ENCODE results near the gene NAA16.

DNA sequence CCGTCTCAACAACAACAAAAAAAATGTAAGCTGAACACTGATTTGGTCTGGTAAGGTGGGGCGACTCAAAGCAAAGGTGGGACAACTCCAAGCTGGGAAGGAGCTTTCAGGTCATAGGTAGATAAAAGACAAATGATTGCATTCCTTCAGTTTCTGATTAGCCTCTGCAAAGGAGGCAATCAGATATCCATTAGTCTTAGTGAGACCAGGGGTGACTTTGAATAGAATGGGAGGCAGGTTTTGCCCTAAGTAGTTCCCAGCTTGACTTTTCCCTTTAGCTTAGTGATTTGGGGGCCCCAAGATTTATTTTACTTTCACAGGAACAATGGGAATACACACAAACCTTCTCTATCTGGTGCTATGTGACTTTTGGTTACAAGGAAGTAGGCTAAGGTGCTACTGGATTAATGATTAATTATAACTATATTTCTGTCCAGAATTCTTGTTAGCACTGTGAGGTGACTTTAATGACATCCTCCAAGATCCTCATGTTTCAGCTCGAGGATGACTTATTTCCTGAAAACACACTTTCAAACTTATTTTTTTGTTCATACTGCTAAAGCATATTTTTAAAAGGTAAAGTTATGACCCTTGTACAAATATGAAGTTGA, 37.1 kb upstream of the NAA16 start:
- TF ChIP-seq, protein P1, sequence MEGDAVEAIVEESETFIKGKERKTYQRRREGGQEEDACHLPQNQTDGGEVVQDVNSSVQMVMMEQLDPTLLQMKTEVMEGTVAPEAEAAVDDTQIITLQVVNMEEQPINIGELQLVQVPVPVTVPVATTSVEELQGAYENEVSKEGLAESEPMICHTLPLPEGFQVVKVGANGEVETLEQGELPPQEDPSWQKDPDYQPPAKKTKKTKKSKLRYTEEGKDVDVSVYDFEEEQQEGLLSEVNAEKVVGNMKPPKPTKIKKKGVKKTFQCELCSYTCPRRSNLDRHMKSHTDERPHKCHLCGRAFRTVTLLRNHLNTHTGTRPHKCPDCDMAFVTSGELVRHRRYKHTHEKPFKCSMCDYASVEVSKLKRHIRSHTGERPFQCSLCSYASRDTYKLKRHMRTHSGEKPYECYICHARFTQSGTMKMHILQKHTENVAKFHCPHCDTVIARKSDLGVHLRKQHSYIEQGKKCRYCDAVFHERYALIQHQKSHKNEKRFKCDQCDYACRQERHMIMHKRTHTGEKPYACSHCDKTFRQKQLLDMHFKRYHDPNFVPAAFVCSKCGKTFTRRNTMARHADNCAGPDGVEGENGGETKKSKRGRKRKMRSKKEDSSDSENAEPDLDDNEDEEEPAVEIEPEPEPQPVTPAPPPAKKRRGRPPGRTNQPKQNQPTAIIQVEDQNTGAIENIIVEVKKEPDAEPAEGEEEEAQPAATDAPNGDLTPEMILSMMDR (IDR thresholded peaks at IDR 0.05; ENCODE audit: low read length): no peak
- no peak for TF ChIP-seq EZH2 (optimal IDR thresholded peaks at IDR 0.05; ENCODE audit: low read depth, low read length)
